ENCODE measurements around the gene PLEKHG5. TPM values are rescaled to one million over a fixed set of nuclear protein-coding genes. Genes with fewer than 3 reads are reported as not detected.

The PLEKHG5 gene
- total and polyA plus RNA-seq, 4 donors: 0.28 to 1.9 (median 1.1) TPM

DNA sequence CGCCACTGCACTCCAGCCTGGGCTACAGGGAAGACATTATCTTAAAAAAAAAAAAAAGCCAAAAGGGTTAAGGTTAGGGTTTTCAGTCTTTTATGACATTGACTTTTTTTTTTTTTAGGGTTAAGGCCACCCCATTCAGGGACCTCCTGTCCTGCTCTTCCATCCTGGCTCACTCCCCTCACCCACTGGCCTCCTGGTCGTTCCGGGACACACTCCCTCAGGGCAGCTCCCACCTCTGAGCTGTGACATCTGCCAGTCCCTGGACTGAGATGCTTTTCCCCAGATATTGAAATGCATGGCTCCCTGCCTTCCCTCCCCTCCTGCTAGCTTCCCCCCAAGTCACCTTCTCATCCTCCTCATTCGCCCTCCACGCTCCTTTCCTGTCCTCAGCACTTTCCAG is 9.6 kb downstream of the PLEKHG5 start:
- WGBS: 82% methylated on average over 5 of the region's 5 CpGs
- Histone ChIP-seq H3K9me3 (ENCODE audit: control insufficient read depth in 4 of 4, low read length in 3 of 4) (no peaks in the 10 kb centered on the region), H3K4me3 (ENCODE audit: low read depth in 1 of 3, low read length in 3 of 3) (no peak overlapping the region), H3K9ac (ENCODE audit: low read depth in 1 of 2, low read length in 2 of 2) (no peak overlapping the region), H3K36me3 (ENCODE audit: control insufficient read depth in 4 of 4, insufficient read depth in 3 of 4, low read depth in 1 of 4, low read length in 3 of 4) (no peaks in the 10 kb centered on the region), H3K27me3 (ENCODE audit: control insufficient read depth in 4 of 4, insufficient read depth in 4 of 4, low read length in 3 of 4) (no peaks in the 10 kb centered on the region), H3K27ac (ENCODE audit: low read depth in 1 of 2, low read length in 2 of 2) (no peak overlapping the region), H3K4me1 (ENCODE audit: control insufficient read depth in 4 of 4, insufficient read depth in 4 of 4, low read length in 3 of 4) (peaks cover 0 to 12% (median 4%) of the 10 kb centered on the region in 4 donors)
- no peak for TF ChIP-seq HNF4A (conservative IDR thresholded peaks at IDR 0.05)
- TF ChIP-seq MAX (IDR thresholded peaks at IDR 0.05): no peak
- no peak for TF ChIP-seq JUND (IDR thresholded peaks at IDR 0.05)
- TF ChIP-seq TAF1 (conservative IDR thresholded peaks at IDR 0.05): no peak
- TF ChIP-seq RXRA (IDR thresholded peaks at IDR 0.05): no peak
- TF ChIP-seq FOXA1 (IDR thresholded peaks at IDR 0.05): no peak
- TF ChIP-seq, protein P1, sequence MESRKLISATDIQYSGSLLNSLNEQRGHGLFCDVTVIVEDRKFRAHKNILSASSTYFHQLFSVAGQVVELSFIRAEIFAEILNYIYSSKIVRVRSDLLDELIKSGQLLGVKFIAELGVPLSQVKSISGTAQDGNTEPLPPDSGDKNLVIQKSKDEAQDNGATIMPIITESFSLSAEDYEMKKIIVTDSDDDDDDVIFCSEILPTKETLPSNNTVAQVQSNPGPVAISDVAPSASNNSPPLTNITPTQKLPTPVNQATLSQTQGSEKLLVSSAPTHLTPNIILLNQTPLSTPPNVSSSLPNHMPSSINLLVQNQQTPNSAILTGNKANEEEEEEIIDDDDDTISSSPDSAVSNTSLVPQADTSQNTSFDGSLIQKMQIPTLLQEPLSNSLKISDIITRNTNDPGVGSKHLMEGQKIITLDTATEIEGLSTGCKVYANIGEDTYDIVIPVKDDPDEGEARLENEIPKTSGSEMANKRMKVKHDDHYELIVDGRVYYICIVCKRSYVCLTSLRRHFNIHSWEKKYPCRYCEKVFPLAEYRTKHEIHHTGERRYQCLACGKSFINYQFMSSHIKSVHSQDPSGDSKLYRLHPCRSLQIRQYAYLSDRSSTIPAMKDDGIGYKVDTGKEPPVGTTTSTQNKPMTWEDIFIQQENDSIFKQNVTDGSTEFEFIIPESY (IDR thresholded peaks at IDR 0.05): no peak
- no peak for TF ChIP-seq REST (IDR thresholded peaks at IDR 0.05)
- DNase-seq (ENCODE audit: low spot score): no peak

DNA sequence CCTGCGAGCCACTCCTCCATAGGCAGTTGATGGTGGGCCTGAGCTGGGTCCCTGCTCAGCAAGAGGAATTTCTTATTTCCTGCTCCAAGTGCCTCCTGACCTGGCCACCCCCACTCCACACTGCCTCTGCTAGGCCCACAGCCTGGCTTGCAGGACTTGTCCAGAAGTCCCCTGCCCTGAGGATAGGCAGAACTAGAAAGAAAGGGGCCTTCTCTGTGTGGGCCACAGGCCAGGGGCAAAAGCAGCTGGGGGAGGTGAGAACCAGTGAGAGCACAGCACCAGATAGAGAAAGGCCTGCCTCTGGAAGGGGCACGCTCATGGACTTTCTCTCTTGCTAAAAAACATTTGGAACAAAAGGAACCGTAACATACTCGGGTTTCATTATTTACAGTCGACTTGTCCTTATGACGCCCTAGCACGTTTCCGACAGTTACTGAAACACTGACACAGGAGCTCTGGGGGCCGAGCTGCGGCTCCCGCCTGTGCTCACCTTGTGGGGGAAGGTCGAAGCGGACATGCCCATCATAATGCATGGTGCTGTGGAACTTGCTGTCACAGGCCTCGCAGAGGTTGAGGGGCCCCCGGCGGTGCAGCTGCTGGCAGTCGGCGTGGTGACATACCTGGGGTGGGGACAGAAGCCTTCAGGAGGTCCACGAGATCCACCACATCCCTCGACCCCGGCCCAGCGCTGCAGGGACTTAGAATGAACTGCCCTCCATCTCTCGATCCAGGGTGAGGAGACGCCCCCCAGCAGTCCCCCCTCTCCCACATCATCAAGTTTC is 14.2 kb downstream of the PLEKHG5 start:
- Histone ChIP-seq H3K9me3 (ENCODE audit: control insufficient read depth in 4 of 4, low read length in 3 of 4) (no peaks in the 10 kb centered on the region), H3K36me3 (ENCODE audit: control insufficient read depth in 4 of 4, insufficient read depth in 3 of 4, low read depth in 1 of 4, low read length in 3 of 4) (no peaks in the 10 kb centered on the region), H3K27ac (ENCODE audit: low read depth in 1 of 2, low read length in 2 of 2) (no peak overlapping the region), H3K4me3 (ENCODE audit: low read depth in 1 of 3, low read length in 3 of 3) (no peak overlapping the region), H3K27me3 (ENCODE audit: control insufficient read depth in 4 of 4, insufficient read depth in 4 of 4, low read length in 3 of 4) (no peaks in the 10 kb centered on the region), H3K9ac (ENCODE audit: low read depth in 1 of 2, low read length in 2 of 2) (no peak overlapping the region), H3K4me1 (ENCODE audit: control insufficient read depth in 4 of 4, insufficient read depth in 4 of 4, low read length in 3 of 4) (peaks cover 0 to 12% (median 1%) of the 10 kb centered on the region in 4 donors)
- 90% methylated on average over 24 of the region's 24 CpGs for WGBS
- no peak for DNase-seq (ENCODE audit: low spot score)
- no peak for TF ChIP-seq HNF4G (IDR thresholded peaks at IDR 0.05)
- no peak for TF ChIP-seq TAF1 (conservative IDR thresholded peaks at IDR 0.05)
- TF ChIP-seq FOXA2 (IDR thresholded peaks at IDR 0.05): no peak
- TF ChIP-seq EGR1 (IDR thresholded peaks at IDR 0.05; ENCODE audit: low read depth in 2 of 2): no peak
- TF ChIP-seq GABPA (IDR thresholded peaks at IDR 0.05 in 1 of 2, conservative IDR thresholded peaks at IDR 0.05 in 1 of 2): no peak
- TF ChIP-seq NR2F2 (IDR thresholded peaks at IDR 0.05): no peak
- TF ChIP-seq, protein P2, sequence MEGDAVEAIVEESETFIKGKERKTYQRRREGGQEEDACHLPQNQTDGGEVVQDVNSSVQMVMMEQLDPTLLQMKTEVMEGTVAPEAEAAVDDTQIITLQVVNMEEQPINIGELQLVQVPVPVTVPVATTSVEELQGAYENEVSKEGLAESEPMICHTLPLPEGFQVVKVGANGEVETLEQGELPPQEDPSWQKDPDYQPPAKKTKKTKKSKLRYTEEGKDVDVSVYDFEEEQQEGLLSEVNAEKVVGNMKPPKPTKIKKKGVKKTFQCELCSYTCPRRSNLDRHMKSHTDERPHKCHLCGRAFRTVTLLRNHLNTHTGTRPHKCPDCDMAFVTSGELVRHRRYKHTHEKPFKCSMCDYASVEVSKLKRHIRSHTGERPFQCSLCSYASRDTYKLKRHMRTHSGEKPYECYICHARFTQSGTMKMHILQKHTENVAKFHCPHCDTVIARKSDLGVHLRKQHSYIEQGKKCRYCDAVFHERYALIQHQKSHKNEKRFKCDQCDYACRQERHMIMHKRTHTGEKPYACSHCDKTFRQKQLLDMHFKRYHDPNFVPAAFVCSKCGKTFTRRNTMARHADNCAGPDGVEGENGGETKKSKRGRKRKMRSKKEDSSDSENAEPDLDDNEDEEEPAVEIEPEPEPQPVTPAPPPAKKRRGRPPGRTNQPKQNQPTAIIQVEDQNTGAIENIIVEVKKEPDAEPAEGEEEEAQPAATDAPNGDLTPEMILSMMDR (IDR thresholded peaks at IDR 0.05; ENCODE audit: low read depth, low read length, missing input control): no peak
- TF ChIP-seq RXRA (IDR thresholded peaks at IDR 0.05): no peak
- no peak for TF ChIP-seq HNF4A (conservative IDR thresholded peaks at IDR 0.05)
- TF ChIP-seq, protein P1 (IDR thresholded peaks at IDR 0.05): no peak
- TF ChIP-seq REST (IDR thresholded peaks at IDR 0.05): no peak
- TF ChIP-seq SP1 (IDR thresholded peaks at IDR 0.05): no peak
- no peak for TF ChIP-seq RAD21 (IDR thresholded peaks at IDR 0.05)
- TF ChIP-seq MAX (IDR thresholded peaks at IDR 0.05): no peak
- TF ChIP-seq JUND (IDR thresholded peaks at IDR 0.05): no peak
- TF ChIP-seq FOXA1 (IDR thresholded peaks at IDR 0.05): no peak
